DND-41 (cell line): Measurements from ENCODE around the gene MACROD1.

Experiments
- ATAC-seq: fragments of 200-7000 bp; cut with Tn5 transposase; 3 replicates; pipeline ENCODE4 v1.9.1; 2021; ENCODE audit warnings: low read depth; ENCODE audit not compliant: insufficient read depth
- DNase-seq: peaks from one replicate; pipeline ENCODE4 v3.0.0-alpha.2; 2020
- H2AFZ ChIP-seq: 2 replicates; pipeline ENCODE4 v1.6.0; 2012; ENCODE audit warnings: low read depth, low read length
- H3K27ac ChIP-seq: 2 replicates; pipeline ENCODE4 v1.5.1; 2012; ENCODE audit warnings: low read length, inconsistent platforms
- H3K27me3 ChIP-seq: fragments of 200-600 bp; sonication (generic); 2 replicates; pipeline ENCODE4 v1.6.0; 2012; ENCODE audit warnings: low read length, mild to moderate bottlenecking, inconsistent platforms; ENCODE audit not compliant: insufficient read depth, poor library complexity
- H3K36me3 ChIP-seq: 2 replicates; pipeline ENCODE4 v1.5.1; 2012; ENCODE audit warnings: low read length, inconsistent platforms; ENCODE audit not compliant: insufficient read depth
- H3K4me1 ChIP-seq: 2 replicates; pipeline ENCODE4 v1.5.1; 2012; ENCODE audit warnings: mild to moderate bottlenecking, low read length; ENCODE audit not compliant: insufficient read depth
- H3K4me2 ChIP-seq: 2 replicates; pipeline ENCODE4 v1.6.0; 2012; ENCODE audit warnings: mild to moderate bottlenecking, moderate library complexity, low read length, inconsistent platforms; ENCODE audit not compliant: insufficient read depth
- H3K4me3 ChIP-seq, 2 experiments: fragments of 200-600 bp in 1 of 2; shearing (Covaris generic) in 1 of 2; 2 replicates each; pipeline ENCODE4 v1.5.1; 2012 to 2016; ENCODE audit warnings: inconsistent platforms in 2 of 2, low read length in 2 of 2, mild to moderate bottlenecking in 2 of 2, low read depth in 1 of 2, moderate library complexity in 1 of 2
- H3K79me2 ChIP-seq: 2 replicates; pipeline ENCODE4 v1.6.0; 2012; ENCODE audit warnings: low read length, inconsistent platforms; ENCODE audit not compliant: insufficient read depth
- H3K9ac ChIP-seq: 2 replicates; pipeline ENCODE4 v1.6.0; 2012; ENCODE audit warnings: low read depth, mild to moderate bottlenecking, inconsistent platforms, low read length, moderate library complexity
- H3K9me3 ChIP-seq: 2 replicates; pipeline ENCODE4 v1.5.1; 2012; ENCODE audit warnings: low read length, moderate library complexity, mild to moderate bottlenecking, inconsistent platforms; ENCODE audit not compliant: insufficient read depth, severe bottlenecking
- H4K20me1 ChIP-seq: 2 replicates; pipeline ENCODE4 v1.6.0; 2012; ENCODE audit warnings: low read length; ENCODE audit not compliant: insufficient read depth
- CTCF ChIP-seq: IDR thresholded peaks from 2 replicates; pipeline ENCODE4 v1.5.1; 2012; ENCODE audit warnings: borderline replicate concordance, low read length, moderate library complexity, mild to moderate bottlenecking; ENCODE audit not compliant: poor library complexity, severe bottlenecking; ENCODE audit errors: extremely low read depth
- EZH2 ChIP-seq: IDR thresholded peaks from 3 replicates; pipeline ENCODE4 v1.6.1; 2012; ENCODE audit warnings: borderline replicate concordance, low read depth, mild to moderate bottlenecking, moderate library complexity, low read length, inconsistent platforms; ENCODE audit not compliant: severe bottlenecking

MACROD1 gene

GRCh38 chr11:64094463-64095260 lies 71.3 kb downstream of the MACROD1 start:
- Histone ChIP-seq H3K79me2 (no peaks in the 10 kb centered on the region), H3K27me3 (no peaks in the 10 kb centered on the region), H3K9ac (no peak overlapping the region), H4K20me1 (peaks cover 24% of the 10 kb centered on the region; the same call in 1 of the 2 replicates), H2AFZ (no peak overlapping the region), H3K4me2 (no peak overlapping the region), H3K4me1 (peaks cover 22% of the 10 kb centered on the region), H3K9me3 (no peaks in the 10 kb centered on the region), H3K4me3 (no peak overlapping the region), H3K27ac (0 out of 2 replicates have a peak overlapping the region, but pooled peaks have one; percentile 34), H3K36me3 (no peaks in the 10 kb centered on the region)
- DNase-seq (no peak), ATAC-seq (no peak)
- no peak for TF ChIP-seq CTCF
- no peak for TF ChIP-seq EZH2

GRCh38 chr11:64093233-64094039 lies 72.5 kb downstream of the MACROD1 start:
- no peak for TF ChIP-seq EZH2
- no peak for TF ChIP-seq CTCF
- Histone ChIP-seq H3K4me1 (peaks cover 24% of the 10 kb centered on the region), H3K4me2 (no peak overlapping the region), H3K9ac (no peak overlapping the region), H3K27me3 (no peaks in the 10 kb centered on the region), H2AFZ (no peak overlapping the region), H3K4me3 (no peak overlapping the region), H3K36me3 (no peaks in the 10 kb centered on the region), H3K79me2 (no peaks in the 10 kb centered on the region), H4K20me1 (peaks cover 14% of the 10 kb centered on the region), H3K9me3 (no peaks in the 10 kb centered on the region), H3K27ac (no peak overlapping the region)
- ATAC-seq (no peak), DNase-seq (no peak)

GRCh38 chr11:64092761-64093136 lies 73.2 kb downstream of the MACROD1 start:
- Histone ChIP-seq H3K9me3 (no peaks in the 10 kb centered on the region), H3K9ac (no peak overlapping the region), H2AFZ (no peak overlapping the region), H3K4me3 (no peak overlapping the region), H3K27me3 (no peaks in the 10 kb centered on the region), H4K20me1 (peaks cover 8% of the 10 kb centered on the region), H3K79me2 (no peaks in the 10 kb centered on the region), H3K4me1 (peaks cover 24% of the 10 kb centered on the region), H3K27ac (peak overlapping the region; percentile 31; the same call in 1 of the 2 replicates), H3K36me3 (no peaks in the 10 kb centered on the region), H3K4me2 (no peak overlapping the region)
- TF ChIP-seq CTCF (no peak), EZH2 (no peak)
- ATAC-seq (no peak), DNase-seq (no peak)
